Measurements from ENCODE around the gene ARF6. TPM values are rescaled to one million over a fixed set of nuclear protein-coding genes. Genes with fewer than 3 reads are reported as not detected.

ARF6 gene
- total and polyA plus RNA-seq, 4 donors = 20.3 to 56.2 (median 24.5) TPM

DNA sequence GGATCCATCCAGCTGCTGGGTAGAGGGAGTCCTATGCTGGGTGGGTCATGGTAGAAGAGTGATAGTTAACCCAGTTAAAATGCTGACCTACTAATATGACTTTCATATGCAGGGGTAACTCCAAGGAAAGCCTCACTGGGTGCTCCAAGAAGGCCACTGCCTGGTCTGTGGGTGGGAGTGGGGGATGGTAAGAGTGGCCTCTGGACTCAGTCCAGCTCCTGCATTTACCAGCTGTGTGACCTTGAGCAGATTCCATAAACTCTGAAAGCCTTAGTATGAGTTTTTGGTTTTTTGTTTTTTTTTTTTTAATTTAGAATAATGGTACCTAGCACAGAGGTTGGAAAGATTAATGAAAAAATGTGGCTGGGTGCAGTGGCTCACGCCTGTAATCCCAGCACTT, 51.6 kb downstream of the ARF6 start:
- 91% methylated on average over 1 of the region's 1 CpG for WGBS
- no peak overlapping the region for H3K27ac ChIP-seq (ENCODE audit: low read depth in 1 of 2, low read length in 2 of 2)

DNA sequence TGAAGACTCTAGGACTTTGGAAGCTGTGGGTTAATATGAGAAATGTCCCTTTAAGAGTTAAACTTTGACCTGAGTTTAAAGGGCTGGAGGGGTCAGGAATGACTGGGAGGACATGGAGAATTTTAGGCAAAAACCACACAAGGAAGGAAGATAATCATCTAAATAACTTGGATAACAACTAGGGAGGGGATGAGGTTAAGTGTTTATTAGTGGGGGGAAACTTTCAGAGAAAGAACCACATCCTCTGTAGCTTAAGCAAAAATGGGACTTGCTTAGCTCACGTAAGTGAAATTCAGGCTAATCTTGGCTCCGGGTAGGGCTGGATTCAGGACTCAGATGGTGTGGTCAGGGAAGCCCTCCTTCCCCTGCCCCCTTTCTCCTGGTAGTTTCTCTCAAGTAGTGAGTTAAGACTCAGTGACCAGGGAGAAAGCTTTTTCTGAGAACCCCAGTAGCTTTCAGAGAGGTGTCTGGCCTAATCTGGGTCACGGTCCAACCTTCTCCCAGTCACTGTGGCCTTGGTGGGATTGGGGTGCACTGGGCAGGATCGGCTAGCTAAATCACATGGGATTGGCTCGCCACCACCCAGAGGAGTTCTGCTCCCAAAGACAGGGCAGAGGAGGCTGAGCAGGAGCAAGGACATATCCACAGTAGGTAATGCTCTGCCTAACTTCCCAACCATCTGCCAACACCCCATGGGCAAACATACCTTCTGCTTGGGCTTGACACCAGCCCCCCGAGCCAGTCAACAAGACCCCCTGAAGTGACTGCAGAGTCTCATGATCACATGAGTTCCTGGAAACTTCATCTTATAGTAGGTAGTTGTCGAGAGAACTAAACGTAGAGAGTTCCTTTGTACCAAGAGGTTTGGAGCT, 52.8 kb downstream of the ARF6 start:
- no peak overlapping the region for H3K27ac ChIP-seq (ENCODE audit: low read depth in 1 of 2, low read length in 2 of 2)

More for the DNA sequence above, 51.6 kb downstream of the ARF6 start:
- H3K27me3 ChIP-seq (ENCODE audit: control insufficient read depth in 4 of 4, insufficient read depth in 4 of 4, low read length in 3 of 4) = no peaks in the 10 kb centered on the region
- no peaks in the 10 kb centered on the region for H3K9me3 ChIP-seq (ENCODE audit: control insufficient read depth in 4 of 4, low read length in 3 of 4)
- H3K9ac ChIP-seq (ENCODE audit: low read depth in 1 of 2, low read length in 2 of 2) = no peak overlapping the region
- peaks cover 0 to 5% (median 4%) of the 10 kb centered on the region in 4 donors for H3K4me1 ChIP-seq (ENCODE audit: control insufficient read depth in 4 of 4, insufficient read depth in 4 of 4, low read length in 3 of 4)
- TF ChIP-seq EGR1 (IDR thresholded peaks at IDR 0.05; ENCODE audit: low read depth in 2 of 2) (no peak), REST (IDR thresholded peaks at IDR 0.05) (no peak), FOXA1 (IDR thresholded peaks at IDR 0.05) (no peak), FOXA2 (IDR thresholded peaks at IDR 0.05) (no peak), SP1 (IDR thresholded peaks at IDR 0.05) (no peak), YY1 (IDR thresholded peaks at IDR 0.05) (no peak), NR2F2 (IDR thresholded peaks at IDR 0.05) (no peak), RXRA (IDR thresholded peaks at IDR 0.05) (no peak), HNF4G (IDR thresholded peaks at IDR 0.05) (no peak)
- TF ChIP-seq, protein P1, sequence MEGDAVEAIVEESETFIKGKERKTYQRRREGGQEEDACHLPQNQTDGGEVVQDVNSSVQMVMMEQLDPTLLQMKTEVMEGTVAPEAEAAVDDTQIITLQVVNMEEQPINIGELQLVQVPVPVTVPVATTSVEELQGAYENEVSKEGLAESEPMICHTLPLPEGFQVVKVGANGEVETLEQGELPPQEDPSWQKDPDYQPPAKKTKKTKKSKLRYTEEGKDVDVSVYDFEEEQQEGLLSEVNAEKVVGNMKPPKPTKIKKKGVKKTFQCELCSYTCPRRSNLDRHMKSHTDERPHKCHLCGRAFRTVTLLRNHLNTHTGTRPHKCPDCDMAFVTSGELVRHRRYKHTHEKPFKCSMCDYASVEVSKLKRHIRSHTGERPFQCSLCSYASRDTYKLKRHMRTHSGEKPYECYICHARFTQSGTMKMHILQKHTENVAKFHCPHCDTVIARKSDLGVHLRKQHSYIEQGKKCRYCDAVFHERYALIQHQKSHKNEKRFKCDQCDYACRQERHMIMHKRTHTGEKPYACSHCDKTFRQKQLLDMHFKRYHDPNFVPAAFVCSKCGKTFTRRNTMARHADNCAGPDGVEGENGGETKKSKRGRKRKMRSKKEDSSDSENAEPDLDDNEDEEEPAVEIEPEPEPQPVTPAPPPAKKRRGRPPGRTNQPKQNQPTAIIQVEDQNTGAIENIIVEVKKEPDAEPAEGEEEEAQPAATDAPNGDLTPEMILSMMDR (IDR thresholded peaks at IDR 0.05; ENCODE audit: low read depth, low read length, missing input control) = no peak
- DNase-seq (ENCODE audit: low spot score) = no peak
- H3K4me3 ChIP-seq (ENCODE audit: low read depth in 1 of 3, low read length in 3 of 3) = no peak overlapping the region
- H3K36me3 ChIP-seq (ENCODE audit: control insufficient read depth in 4 of 4, insufficient read depth in 3 of 4, low read depth in 1 of 4, low read length in 3 of 4) = no peaks in the 10 kb centered on the region

More for the DNA sequence above, 52.8 kb downstream of the ARF6 start:
- no peak for TF ChIP-seq FOXA1 (IDR thresholded peaks at IDR 0.05)
- peak; percentile 32 to 59 for TF ChIP-seq HNF4A (conservative IDR thresholded peaks at IDR 0.05)
- Histone ChIP-seq H3K4me1 (ENCODE audit: control insufficient read depth in 4 of 4, insufficient read depth in 4 of 4, low read length in 3 of 4) (peaks cover 0 to 6% (median 6%) of the 10 kb centered on the region in 4 donors), H3K9ac (ENCODE audit: low read depth in 1 of 2, low read length in 2 of 2) (peak overlapping the region in 1 of 2 donors; percentile 7), H3K4me3 (ENCODE audit: low read depth in 1 of 3, low read length in 3 of 3) (no peak overlapping the region), H3K36me3 (ENCODE audit: control insufficient read depth in 4 of 4, insufficient read depth in 3 of 4, low read depth in 1 of 4, low read length in 3 of 4) (no peaks in the 10 kb centered on the region), H3K9me3 (ENCODE audit: control insufficient read depth in 4 of 4, low read length in 3 of 4) (no peaks in the 10 kb centered on the region), H3K27me3 (ENCODE audit: control insufficient read depth in 4 of 4, insufficient read depth in 4 of 4, low read length in 3 of 4) (no peaks in the 10 kb centered on the region)
- no peak for DNase-seq (ENCODE audit: low spot score)
- 90% methylated on average over 8 of the region's 8 CpGs for WGBS

Small RNA genes within 50 kb of the gene (small RNA-seq; reads per million reads assigned to genes)
- gene RF00017 (not detected), gene RN7SL2 (22.3 reads per million, percentile 96 among the genes with 10 or more reads in this experiment), gene RN7SL3 (1.8 reads per million, percentile 86 among the genes with 10 or more reads in this experiment), gene RNU6-189P (not detected)

Other genes starting within 250 kb of the ARF6 start
- gene POLE2, start 204.9 kb upstream of the ARF6 start, total RNA-seq = 10 to 100 TPM in 1 of 2 donors, 1 to 10 TPM in 1; 1.7 to 16.5 TPM
- 1 to 10 TPM; 1.3 to 1.7 TPM for gene POLE2, start 204.9 kb upstream of the ARF6 start, polyA plus RNA-seq
- 1 to 10 TPM; 1.9 to 4.1 TPM for gene KLHDC1, start 200.0 kb upstream of the ARF6 start, total RNA-seq
- 1 to 10 TPM in 1 of 2 donors, under 1 TPM in 1; 0.36 to 3.2 TPM for gene KLHDC1, start 200.0 kb upstream of the ARF6 start, polyA plus RNA-seq
- gene KLHDC2, start 124.9 kb upstream of the ARF6 start, total RNA-seq = 10 to 100 TPM; 88.9 to 89.0 TPM
- gene KLHDC2, start 124.9 kb upstream of the ARF6 start, polyA plus RNA-seq = 10 to 100 TPM; 41.1 to 99.0 TPM
- gene NEMF, start 40.3 kb upstream of the ARF6 start, total RNA-seq = 10 to 100 TPM; 31.5 to 37.2 TPM
- 10 to 100 TPM in 1 of 2 donors, 1 to 10 TPM in 1; 7.9 to 30.8 TPM for gene NEMF, start 40.3 kb upstream of the ARF6 start, polyA plus RNA-seq
- 1 to 10 TPM; 2.6 to 5.0 TPM for gene VCPKMT, start 223.5 kb downstream of the ARF6 start, total RNA-seq
- 1 to 10 TPM; 2.8 to 3.0 TPM for gene VCPKMT, start 223.5 kb downstream of the ARF6 start, polyA plus RNA-seq

Measured in liver (tissue), 10 donors.